Left lung (tissue), 10 donors: ENCODE data around the gene CBY1. TPM values are rescaled to one million over a fixed set of nuclear protein-coding genes. Genes with fewer than 3 reads are reported as not detected.

Experiments
- ATAC-seq: fragments of 200-7000 bp; cut with Tn5 transposase; one replicate; pipeline ENCODE4 v1.9.1; 2020; ENCODE audit warnings: moderate library complexity
- DNase-seq, 4 donors: peaks; one replicate each; pipeline ENCODE4 v3.0.0-alpha.2; 2013 to 2020
- H3K27ac ChIP-seq, 2 donors: fragments of 200-600 bp; sonication (generic) in 1 of 2; one replicate each; pipeline versions ENCODE4 v1.5.0 to v1.8.0; 2020 to 2021
- H3K27me3 ChIP-seq, 2 donors: fragments of 200-600 bp; sonication (generic) in 1 of 2; one replicate each; pipeline versions ENCODE4 v1.5.0 to v1.8.0; 2020 to 2021
- H3K36me3 ChIP-seq, 2 donors: fragments of 200-600 bp; sonication (generic) in 1 of 2; one replicate each; pipeline versions ENCODE4 v1.5.0 to v1.8.0; 2020 to 2021
- H3K4me1 ChIP-seq, 2 donors: fragments of 200-600 bp; one replicate each; pipeline ENCODE4 v1.8.0; 2021
- H3K4me3 ChIP-seq, 2 donors: fragments of 200-600 bp; sonication (generic) in 1 of 2; one replicate each; pipeline versions ENCODE4 v1.5.0 to v1.8.0; 2020 to 2021; ENCODE audit warnings: mild to moderate bottlenecking in 1 of 2
- H3K9me3 ChIP-seq, 2 donors: fragments of 200-600 bp; sonication (generic) in 1 of 2; one replicate each; pipeline versions ENCODE4 v1.5.0 to v1.8.0; 2020 to 2021
- CTCF ChIP-seq, 2 donors: fragments of 200-600 bp; sonication (generic) in 1 of 2; IDR thresholded peaks; one replicate each; pipeline versions ENCODE4 v1.5.0 to v1.8.0; 2021; ENCODE audit warnings: antibody characterized with exemption in 2 of 2
- intact Hi-C, 2 donors: fragments of 100-400 bp; cut with DNase I; formaldehyde crosslinking; loops; one replicate each; pipeline versions ENCODE4 v1.11.2 to v1.14.2; 2022
- polyA plus RNA-seq, 6 donors: library from polyadenylated mRNA; unstranded; fragments of 120-200 nt; gene quantifications; one replicate each; pipeline ENCODE4 v1.2.1, GENCODE V29; 2013; ENCODE audit not compliant: insufficient read length in 6 of 6
- total RNA-seq, 2 donors: library from RNA; stranded (reverse); fragmentation: NEBNext Ultra II Directional; extraction: Animal tissue kit (Norgen Biotek cat#: 25700); gene quantifications; one replicate each; pipeline ENCODE4 v1.2.1, GENCODE V29; 2021
- donor health status: DM: no; HTN: yes; CAD: no.
- donor health status: DM: no; HTN: no; CAD: no.

The CBY1 gene
- total and polyA plus RNA-seq, 8 donors = 24.4 to 56.6 (median 52.0) TPM

GRCh38 chr22:38685761-38686160, 29.3 kb downstream of the CBY1 start:
- Histone ChIP-seq H3K9me3 (no peaks in the 10 kb centered on the region), H3K27ac (no peak overlapping the region), H3K27me3 (no peaks in the 10 kb centered on the region), H3K4me3 (no peak overlapping the region), H3K36me3 (peaks cover 0 to 72% of the 10 kb centered on the region in 2 donors), H3K4me1 (peaks cover 8 to 17% of the 10 kb centered on the region in 2 donors)
- no peak for TF ChIP-seq CTCF (IDR thresholded peaks at IDR 0.05)
- ATAC-seq = no peak
- intact Hi-C loops = no loop called here
- DNase-seq = no peak

- Histone ChIP-seq H3K4me1 (peaks cover 0 to 5% of the 10 kb centered on the region in 2 donors), H3K4me3 (no peak overlapping the region), H3K9me3 (no peaks in the 10 kb centered on the region), H3K27ac (no peak overlapping the region), H3K36me3 (peaks cover 0 to 83% of the 10 kb centered on the region in 2 donors), H3K27me3 (no peaks in the 10 kb centered on the region)
- TF ChIP-seq CTCF (IDR thresholded peaks at IDR 0.05) = no peak
- no peak for DNase-seq
- ATAC-seq = no peak
- intact Hi-C loops = no loop called here
Measured at GRCh38 chr22:38689651-38690050, 33.2 kb downstream of the CBY1 start.

- ATAC-seq = no peak
Measured at GRCh38 chr22:38694049-38694448, 37.6 kb downstream of the CBY1 start.

GRCh38 chr22:38694940-38695339, 38.5 kb downstream of the CBY1 start:
- no peak for TF ChIP-seq CTCF (IDR thresholded peaks at IDR 0.05)
- Histone ChIP-seq H3K27me3 (no peaks in the 10 kb centered on the region), H3K4me3 (no peak overlapping the region), H3K4me1 (peaks cover 32 to 58% of the 10 kb centered on the region in 2 donors), H3K36me3 (peaks cover 0 to 41% of the 10 kb centered on the region in 2 donors), H3K27ac (peak overlapping the region; percentile 58 to 96), H3K9me3 (no peaks in the 10 kb centered on the region)
- no peak for DNase-seq
- peak; percentile 54 for ATAC-seq
- intact Hi-C loops = no loop called here

More at GRCh38 chr22:38694049-38694448, 37.6 kb downstream of the CBY1 start:
- no peak for TF ChIP-seq CTCF (IDR thresholded peaks at IDR 0.05)
- H3K36me3 ChIP-seq = peaks cover 0 to 47% of the 10 kb centered on the region in 2 donors
- peak overlapping the region in 1 of 2 donors; percentile 96 for H3K27ac ChIP-seq
- peaks cover 32 to 49% of the 10 kb centered on the region in 2 donors for H3K4me1 ChIP-seq
- no peak overlapping the region for H3K4me3 ChIP-seq
- no peaks in the 10 kb centered on the region for H3K27me3 ChIP-seq
- no peaks in the 10 kb centered on the region for H3K9me3 ChIP-seq
- no peak for DNase-seq
- intact Hi-C loops = no loop called here

GRCh38 chr22:38696606-38697424, 40.4 kb downstream of the CBY1 start:
- ATAC-seq = peak; percentile 30
- Histone ChIP-seq H3K27me3 (no peaks in the 10 kb centered on the region), H3K9me3 (no peaks in the 10 kb centered on the region), H3K4me1 (peaks cover 32 to 66% of the 10 kb centered on the region in 2 donors), H3K36me3 (peaks cover 0 to 24% of the 10 kb centered on the region in 2 donors), H3K27ac (peak overlapping the region; percentile 84 to 96), H3K4me3 (peak overlapping the region in 1 of 2 donors; percentile 77)
- no peak for TF ChIP-seq CTCF (IDR thresholded peaks at IDR 0.05)
- peak in 1 of 4 donors; percentile 63 for DNase-seq
- intact Hi-C loops = no loop called here
